Ureter (tissue), 1 donor: Measurements from ENCODE around the gene ZBTB47. TPM values are rescaled to one million over a fixed set of nuclear protein-coding genes. Genes with fewer than 3 reads are reported as not detected.

Source experiments
- DNase-seq: peaks from one replicate; pipeline ENCODE4 v3.0.0-alpha.2; 2020; ENCODE audit warnings: low spot score
- total RNA-seq: library from RNA; stranded (reverse); gene quantifications from one replicate; pipeline ENCODE4 v1.2.4, GENCODE V29; 2023
- donor health status: DM: yes; HTN: yes; CAD: no.

ZBTB47 gene
- total RNA-seq, 1 donor from 2014 or later: 32.1 TPM

DNA sequence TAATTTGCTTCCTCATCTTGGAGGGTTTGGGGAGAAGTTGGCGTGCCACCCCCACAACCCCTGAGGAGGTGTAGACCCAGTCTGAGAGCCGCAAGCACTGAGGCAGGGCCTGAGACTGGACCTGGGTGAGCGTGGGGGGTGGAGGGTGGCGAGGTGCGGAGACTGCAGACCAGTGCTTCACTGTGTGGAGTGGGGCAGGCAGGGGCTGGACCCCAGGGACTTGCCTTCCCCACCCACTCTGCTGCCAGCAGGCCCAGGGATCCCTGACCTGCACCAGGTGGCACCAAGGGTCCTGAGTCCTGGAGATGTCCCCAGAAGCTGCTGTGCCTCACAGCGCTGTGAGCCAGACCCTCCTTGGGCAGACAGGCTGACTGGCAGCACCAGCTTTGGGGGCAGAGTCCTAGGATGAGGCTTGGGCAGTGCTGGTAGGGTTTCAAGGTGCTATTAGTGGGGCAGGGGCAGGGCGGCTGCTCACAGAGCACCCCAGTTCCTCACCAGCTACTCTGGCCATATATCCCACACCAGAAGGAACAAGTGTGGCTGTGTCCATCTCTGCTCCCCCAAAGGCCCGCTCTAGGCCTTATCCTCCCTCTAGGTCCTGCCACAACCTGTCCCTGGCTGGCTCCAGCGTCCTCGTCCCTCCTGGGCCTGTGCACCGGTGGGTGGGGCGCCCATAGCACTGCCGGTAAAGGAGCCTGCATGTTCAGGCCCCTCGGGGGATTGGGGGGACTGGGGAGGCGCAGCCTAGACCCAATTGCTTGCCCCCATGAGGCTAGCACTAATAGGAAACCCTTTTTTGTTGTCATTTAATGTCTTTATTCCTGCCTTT is 11.8 kb downstream of the ZBTB47 start:
- DNase-seq: no peak

DNA sequence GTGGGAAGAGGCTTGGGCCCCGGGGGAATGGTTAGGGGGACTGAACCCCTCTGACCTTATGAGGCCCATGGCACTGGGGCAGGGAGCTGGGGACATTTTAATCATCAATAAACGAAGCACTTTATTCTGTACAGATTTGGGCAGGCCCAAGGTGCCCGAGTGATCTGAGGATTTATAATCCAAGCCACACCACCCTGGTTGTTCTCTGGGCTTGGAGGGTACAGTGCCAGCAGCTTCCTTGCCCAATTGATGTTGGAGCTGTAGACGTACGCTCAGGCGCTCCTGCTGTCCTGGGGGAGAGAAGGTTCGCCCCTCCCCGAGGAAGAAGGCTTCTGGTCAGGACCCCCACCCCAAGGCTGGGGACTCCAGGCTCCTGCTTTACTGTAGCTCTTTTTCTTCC is 12.5 kb downstream of the ZBTB47 start:
- DNase-seq: no peak

DNA sequence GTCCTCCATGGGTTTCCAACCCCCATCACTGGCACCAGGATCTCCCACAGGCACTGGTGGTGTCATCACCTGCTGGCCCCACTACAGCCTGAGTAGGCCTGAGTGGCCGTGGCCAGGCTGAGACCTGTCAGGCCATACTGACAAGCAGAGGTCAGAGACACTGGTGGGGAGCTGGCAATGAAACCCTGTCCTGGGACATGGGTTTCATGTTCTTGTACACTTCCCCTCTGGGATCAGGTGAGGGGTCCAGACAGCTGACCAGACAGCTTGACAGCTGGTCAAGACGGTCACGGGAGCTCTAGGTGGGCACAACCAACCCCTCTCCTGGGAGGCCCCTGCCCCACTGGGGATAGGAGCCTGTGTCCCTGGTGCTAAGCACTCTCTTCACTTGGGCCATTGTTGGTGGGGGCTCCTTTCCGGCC is 13.1 kb downstream of the ZBTB47 start:
- no peak for DNase-seq

DNA sequence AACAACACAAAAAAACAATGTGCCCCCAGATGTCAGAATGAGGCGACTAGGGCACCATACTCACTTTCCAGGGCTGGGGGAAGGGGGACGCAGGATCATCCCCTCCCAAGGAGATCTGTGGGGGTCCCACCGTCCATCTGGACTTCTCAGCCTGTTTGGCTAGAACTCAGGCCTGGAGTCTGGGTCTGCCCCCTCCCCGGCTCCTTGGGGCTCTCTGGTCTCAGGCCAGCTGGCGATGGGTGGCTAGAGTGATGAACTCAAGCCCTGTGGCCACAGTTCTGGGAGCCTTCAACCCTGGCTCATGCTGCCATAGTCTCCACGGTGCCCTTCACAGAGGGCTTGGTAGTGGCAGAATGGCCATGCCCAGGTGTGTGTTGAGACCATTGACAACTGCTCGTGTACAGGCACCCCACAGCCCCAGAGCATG is 13.6 kb downstream of the ZBTB47 start:
- DNase-seq: no peak

DNA sequence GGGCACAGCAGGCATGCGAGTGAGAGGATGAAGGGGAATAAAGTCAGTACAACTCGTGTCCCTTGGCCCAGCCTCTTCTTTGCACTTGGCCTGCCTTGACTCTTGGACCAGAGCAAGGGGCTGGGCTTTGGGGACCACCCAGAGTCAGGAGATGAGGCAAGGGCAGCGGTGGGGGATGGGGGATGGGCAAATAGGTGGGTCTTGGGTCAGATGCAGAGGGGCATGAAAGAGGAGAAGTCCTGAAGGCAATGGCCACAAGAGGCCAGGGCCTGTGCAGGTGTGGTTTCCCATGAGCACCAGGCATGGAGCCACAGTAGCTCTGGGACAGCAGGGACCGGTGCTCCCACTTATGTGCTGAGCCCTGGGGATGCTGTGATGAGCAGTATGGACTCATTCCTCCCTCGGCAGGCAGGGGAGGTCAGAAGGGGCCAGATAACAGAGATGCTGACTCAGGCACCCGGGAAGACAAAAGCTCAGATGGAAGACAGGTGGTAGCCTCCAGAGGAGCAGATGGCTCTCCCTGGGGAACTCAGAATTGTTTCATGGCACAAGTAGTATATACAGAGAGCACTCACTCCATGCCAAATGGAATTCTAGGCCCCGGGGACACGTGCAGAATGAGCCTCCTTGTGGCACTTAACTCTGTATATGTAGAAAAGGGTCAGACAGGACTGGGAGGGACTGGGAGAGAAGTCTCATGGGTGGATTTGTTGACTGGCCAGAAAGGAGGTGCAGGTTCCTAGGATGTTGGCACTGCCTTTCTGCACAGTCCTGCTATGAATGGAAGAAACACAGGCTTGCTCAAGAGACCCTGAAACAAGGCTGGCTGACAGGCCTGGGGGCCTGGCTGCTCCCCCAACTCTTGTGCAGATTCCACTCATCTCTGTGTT is 14.3 kb downstream of the ZBTB47 start:
- DNase-seq: no peak

DNA sequence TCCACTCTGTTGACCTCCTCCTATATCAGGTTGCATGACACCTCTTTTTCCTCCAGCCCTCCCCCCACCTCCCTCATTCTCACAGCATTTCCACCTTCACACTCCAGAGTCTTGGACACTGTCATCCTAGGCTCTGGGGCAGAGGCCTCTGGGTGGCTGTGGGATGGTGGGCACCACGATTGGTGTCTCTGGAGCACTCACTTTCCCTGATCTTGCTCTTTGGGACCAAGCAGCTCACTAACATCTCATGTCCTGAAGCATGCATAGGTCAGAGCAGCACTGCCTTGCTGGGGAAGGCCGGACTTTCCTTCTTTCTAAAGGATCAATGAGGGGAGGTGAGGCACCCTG is 14.9 kb downstream of the ZBTB47 start:
- peak; percentile 37 for DNase-seq

DNA sequence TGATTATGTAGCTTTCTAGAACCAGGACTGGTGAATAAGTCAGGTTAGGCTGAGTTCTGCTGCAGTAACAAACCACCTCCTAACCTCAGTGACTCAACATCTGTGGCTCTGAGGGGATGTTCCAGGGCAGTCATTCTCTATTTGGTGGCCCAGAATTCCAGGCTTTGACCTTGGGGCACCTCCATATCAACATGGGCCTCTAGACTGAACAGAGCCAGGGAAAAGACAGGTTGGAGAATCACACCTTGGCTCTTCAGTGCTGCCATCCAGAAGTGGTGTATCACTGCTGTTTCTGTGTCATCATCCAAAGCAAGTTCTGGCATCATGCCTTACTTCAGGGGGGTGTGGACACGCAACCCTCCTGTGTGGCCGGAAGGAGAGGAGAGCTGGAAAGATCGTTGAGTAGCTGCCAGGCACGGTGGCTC is 15.3 kb downstream of the ZBTB47 start:
- peak; percentile 39 for DNase-seq

DNA sequence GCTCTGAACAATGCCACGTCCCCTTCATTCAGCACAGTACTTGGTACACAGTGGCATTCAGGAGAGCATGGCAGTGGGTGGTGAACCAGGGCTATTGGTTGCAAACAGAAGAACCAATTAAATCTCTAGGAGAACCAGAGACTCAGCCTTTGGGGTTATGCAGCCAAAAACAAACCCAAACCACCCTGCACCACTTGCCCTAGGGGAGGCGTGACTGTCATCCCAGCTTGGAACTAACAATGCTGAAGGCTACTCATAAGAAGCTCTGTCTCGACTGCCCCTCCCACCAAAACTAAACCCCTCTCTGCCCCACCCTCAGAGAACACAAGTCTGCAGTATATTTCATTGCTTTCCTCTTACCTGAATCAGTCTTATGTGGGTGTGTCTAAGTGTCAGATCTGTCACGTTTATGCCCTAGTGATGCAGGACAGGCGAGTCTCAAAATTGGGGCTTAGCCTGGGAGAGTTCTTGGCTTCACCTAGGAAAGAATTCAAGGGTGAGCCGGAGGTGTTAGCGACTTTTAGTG is 16.6 kb downstream of the ZBTB47 start:
- no peak for DNase-seq

DNA sequence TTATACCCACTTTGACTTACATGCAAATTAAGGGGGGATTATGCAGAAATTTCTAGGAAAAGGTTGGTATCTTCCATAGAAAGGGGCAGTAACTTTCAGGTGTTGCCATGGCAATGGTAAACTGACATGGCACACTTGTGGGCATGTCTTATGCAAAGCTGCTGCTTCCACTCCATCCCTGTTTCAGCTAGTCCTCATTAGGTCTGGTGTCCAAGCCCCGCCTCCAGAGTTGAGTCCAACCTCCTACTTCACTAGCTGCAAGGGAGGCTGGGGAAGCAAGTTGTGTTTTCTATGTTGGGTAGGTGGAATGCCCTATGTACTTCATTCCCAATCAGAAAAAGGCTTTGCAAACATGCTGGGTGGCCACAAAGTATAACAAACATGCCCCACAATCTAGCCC is 17.2 kb downstream of the ZBTB47 start:
- DNase-seq: no peak

DNA sequence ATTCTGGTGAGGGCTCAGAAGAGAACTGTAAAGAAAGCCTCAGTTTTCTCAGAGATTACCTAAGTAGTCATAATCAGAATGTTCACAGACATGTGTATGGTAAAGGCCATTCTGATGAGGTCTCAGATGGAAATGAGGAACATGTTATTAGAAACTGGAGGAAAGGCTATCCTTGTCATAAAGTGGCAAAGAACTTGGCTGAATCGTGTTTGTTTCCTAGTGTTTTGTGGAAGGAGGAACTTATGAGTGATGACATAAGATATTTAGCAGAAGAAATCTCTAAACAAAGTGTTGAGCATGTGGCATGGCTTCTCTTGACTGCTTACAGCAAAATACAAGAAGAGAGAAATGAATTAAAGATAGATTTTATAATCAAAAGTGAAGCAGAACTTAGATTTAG is 19.0 kb downstream of the ZBTB47 start:
- DNase-seq: no peak

DNA sequence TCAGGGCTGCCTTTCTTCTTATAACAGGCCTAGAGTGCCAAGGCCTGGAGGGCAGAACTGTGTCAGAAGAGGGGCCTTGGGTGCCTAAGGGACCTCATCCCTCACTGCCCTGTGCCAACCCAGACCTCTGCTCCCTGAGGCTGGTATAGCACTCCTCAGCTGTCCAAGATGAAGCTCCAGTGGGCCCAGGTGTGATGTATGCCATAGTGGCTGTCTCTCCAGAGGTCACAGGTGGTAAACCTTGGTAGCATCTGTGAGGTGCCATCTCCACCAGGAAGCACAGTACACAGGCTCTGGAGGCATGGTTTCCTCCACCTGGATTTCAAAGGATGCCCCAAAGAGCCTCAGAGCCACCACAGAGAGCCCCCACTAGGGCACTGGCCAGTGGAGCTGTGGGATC is 19.6 kb downstream of the ZBTB47 start:
- peak; percentile 29 for DNase-seq

DNA sequence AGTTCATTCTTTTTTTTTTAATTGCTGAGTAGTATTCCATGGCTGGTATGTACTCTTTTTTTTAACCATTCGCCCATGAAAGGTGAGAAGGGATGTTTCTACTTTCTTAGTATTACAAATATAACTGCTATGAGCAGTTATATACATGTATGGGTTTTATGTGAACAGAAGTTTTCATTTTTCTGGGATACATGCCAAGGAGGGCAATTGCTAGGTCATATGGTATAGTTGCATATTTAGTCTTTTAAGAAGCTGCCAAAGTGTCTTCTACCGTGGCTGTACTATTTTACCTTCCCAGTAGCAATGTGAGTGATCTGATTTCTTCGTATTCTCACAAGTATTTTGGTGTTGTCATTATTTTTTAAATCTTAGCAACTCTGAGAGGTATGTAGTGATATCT is 20.6 kb downstream of the ZBTB47 start:
- DNase-seq: no peak

DNA sequence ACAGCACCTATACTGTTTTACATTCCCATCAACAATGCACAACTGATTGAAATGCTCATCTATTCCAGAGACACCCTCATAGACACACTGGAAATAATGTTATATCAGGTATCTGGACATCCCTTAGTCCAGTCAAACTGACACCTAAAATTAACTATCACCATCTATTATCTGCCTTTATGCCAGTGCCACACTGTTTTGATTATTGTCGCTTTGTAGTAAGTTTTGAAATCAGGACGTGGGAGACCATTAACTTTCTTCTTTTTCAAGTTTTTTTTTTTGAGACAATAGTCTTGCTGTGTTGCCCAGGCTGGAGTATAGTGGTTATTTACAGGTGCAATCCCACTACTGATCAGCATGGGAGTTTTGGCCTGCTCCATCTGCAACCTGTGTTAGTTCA is 22.4 kb downstream of the ZBTB47 start:
- DNase-seq: no peak

DNA sequence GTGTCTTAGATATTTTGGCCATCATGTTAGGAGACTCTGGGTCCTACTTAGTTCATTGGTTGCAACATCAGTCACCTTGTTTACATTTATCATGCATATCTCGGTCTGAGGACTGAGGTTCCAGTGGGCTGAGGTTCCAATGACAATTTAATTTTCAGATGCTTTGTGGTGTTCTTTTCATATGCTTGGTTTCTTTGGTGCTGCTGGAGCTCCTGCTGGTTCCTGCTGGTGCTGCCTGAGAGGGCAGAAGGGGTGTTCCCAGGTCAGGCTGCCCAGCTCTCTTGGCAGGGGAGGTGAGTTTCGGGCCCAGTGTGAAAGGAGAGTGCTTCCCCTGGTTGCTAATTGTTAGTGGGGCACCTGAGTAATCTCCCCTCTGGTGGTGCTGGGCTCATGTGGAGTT is 24.9 kb downstream of the ZBTB47 start:
- no peak for DNase-seq

DNA sequence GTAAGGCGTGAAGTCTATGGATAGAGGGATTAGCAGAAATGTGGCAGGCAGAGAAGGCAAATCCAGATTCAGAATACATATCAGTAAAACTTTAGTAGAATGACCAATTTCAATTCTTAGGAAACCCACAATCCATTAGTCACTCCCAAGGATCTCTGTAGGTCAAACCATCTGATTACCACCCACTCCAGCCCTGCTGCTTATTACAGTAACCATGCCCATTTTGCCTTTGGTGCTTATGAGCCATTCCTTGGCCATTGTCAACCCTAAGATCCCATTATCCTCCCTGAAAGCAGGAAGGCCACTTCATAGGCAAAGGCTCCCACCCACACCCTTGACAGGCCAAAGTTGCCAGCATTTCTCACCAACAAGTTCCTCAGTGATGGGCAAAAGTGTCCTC is 26.8 kb downstream of the ZBTB47 start:
- DNase-seq: no peak

DNA sequence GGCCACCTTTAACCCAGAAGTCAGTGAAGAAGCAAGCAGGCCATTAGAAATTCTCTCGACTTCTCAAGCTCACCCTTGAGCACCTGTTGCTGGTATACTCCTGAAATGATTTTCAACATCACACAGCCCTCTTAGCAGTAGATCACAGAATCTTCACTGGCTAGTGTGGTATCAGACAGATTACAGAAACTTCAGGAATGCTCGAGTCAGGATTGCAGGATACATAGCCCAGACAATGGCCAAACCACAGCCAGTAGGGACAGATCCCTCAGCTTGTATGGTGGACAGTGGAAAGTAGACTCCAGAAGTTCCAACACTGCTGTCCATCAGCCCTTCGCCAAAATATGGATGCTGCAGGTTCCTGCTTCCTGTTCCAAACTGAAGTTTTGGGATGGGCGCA is 27.3 kb downstream of the ZBTB47 start:
- no peak for DNase-seq

DNA sequence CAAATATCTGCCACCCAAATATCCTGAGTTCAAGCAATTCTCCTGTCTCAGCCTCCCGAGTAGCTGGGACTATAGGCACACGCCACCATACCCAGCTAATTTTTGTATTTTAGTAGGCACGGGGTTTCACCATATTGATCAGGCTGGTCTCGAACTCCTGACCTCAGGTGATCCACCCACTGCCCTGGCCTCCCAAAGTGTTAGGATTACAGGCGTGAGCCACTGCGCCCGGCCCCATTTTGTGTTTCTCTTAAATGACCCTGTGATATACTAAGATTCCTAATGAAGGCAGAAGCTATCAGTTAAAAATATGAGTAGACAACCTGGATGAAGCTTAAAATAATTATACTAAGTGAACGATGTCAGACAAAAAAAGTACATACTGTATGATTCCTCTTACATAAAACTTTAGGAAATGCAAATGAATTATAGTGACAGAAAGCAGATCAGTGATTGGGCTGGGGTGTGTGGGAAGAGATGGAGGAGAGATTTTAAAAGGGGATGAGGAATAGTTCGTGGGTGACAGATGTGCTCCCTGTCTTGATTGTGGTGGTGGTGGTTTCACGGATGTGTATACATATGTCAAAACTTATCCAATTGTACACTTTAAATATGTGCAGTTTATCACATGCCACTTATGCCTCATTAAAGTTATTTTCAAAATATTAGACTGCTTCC is 28.0 kb downstream of the ZBTB47 start:
- no peak for DNase-seq

DNA sequence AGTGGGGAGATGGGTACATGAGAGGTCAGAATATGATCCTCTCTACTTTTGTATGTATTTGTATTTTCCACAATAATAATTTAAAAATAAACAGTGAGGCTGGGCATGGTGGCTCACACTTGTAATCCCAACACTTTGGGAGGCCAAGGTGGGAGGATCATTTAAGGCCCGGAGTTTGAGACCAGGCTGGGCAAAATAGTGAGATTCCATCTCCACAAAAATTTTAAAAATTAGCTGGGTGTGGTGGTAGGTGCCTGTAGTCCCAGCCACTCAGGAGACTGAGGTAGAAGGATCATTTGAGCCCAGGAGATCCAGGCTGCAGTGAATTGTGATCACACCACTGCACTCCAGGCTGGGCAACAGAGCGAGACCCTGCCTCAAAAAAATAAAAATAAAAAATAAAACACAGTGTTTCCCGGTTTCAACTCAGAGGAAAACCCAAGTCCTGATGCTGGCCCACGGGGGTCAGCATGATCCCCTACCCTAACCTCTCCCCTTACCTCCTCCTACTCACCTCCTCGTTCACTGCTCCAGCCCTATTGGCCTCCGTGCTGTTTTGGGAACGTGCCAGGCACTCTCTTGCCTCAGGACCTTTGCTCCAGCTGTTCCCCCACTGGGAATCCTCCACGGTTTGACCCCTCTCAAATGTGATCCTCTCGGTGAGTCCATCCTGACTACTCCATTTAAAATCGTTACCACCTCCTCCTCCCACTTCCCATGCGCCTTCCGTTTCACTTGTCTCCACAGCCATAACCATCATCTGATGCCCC is 29.0 kb downstream of the ZBTB47 start:
- no peak for DNase-seq

DNA sequence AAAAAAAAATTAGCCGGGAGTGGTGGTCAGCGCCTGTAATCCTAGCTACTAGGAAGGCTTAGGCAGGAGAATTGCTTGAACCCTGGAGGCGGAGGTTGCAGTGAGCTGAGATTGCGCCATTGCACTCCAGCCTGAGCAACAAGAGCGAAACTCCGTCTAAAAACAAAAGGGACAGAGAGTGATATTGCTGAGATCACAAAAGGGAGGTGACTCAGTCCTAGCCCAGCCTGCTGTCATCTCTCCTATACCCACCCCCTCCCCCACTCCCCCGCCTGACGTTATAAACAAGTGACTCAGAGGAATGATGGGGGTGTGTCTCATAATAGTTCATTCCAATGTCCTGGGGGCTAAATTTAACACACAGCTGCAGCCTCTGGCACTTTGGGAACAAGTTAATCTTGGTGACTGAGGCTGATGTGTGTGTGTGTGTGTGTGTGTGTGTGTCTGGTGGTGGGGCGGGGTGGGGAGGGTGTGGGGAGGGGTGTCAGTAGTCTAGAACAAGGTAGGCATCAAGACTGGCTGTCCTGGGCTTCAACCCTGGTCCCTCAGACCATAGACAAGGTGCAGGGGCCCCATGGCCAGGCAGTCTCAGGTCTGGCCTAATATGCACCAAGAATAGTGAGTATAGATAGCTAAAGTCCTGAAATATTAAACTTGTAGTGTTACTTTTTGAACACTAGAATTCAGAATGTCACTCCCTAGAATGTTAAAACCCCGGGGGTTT is 30.5 kb downstream of the ZBTB47 start:
- peak; percentile 76 for DNase-seq

DNA sequence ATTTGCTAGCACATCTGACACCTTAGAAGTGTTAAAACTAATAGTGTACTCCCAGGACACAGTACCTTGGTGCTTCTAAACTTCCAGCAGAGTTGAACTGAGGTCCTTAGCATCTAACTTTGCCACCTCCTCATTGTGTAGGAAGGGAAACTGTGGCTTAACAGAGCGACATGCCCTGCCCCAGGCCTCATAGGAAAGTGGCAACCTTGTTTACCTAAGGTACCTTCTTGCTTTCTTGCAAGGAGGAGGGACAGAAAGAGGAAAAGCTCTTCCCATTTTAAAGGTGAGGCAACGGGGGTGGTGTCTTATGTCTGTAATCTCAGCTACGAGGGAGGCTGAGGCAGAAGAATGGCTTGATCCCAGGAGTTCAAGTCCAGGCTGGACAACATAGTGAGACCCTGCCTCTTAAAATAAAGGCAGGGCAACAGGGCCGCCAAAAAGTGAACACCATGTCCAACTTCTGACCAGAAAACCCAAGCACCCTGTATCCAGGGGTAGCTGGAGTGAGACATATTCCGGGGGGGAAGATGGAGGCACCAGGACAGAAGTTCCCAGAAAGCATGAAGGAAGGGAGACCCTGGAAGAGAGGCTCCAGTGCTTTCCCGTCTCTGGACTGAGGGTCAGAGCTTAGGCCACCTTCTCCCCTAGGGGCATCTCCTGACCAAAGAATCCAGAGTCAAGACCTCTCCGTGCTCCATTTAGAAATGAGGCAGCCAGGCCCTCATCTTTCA is 31.3 kb downstream of the ZBTB47 start:
- DNase-seq: no peak
